IMR-90 (cell line): Measurements from ENCODE around the gene RIPK4.

Source experiments
- BHLHE40 ChIP-seq: fragments of 150-350 bp; IDR thresholded peaks from 2 replicates; pipeline ENCODE4 v1.6.1; 2016; ENCODE audit warnings: mild to moderate bottlenecking, low read depth, low read length
- FOS ChIP-seq: fragments of 150-350 bp; IDR thresholded peaks from 2 replicates; pipeline ENCODE4 v1.6.1; 2016; ENCODE audit warnings: low read depth, low read length
- MAFK ChIP-seq: IDR thresholded peaks from 2 replicates; pipeline ENCODE4 v1.6.1; 2012; ENCODE audit warnings: low read depth, low read length, improper control_type of control experiment
- MXI1 ChIP-seq: IDR thresholded peaks from 2 replicates; pipeline ENCODE4 v1.6.1; 2012; ENCODE audit warnings: low read depth, mild to moderate bottlenecking, low read length, moderate library complexity, borderline replicate concordance
- NFE2L2 ChIP-seq: fragments of 150-350 bp; IDR thresholded peaks from 2 replicates; pipeline ENCODE4 v1.6.1; 2016; ENCODE audit warnings: low read depth, mild to moderate bottlenecking, low read length
- POLR2A ChIP-seq: IDR thresholded peaks from 2 replicates; pipeline ENCODE4 v1.6.1; 2012; ENCODE audit warnings: mild to moderate bottlenecking, low read depth, low read length
- RAD21 ChIP-seq: IDR thresholded peaks from 2 replicates; pipeline ENCODE4 v1.6.1; 2012; ENCODE audit warnings: low read length, improper control_type of control experiment
- RFX5 ChIP-seq: IDR thresholded peaks from 2 replicates; pipeline ENCODE4 v1.8.0; 2012; ENCODE audit warnings: low read depth, mild to moderate bottlenecking, low read length, moderate library complexity
- TF ChIP-seq, protein P1 (sequence below): conservative IDR thresholded peaks from 2 replicates; pipeline ENCODE4 v1.5.1; 2012; ENCODE audit warnings: mild to moderate bottlenecking, low read depth, low read length, improper control_type of control experiment
- TF ChIP-seq, protein P2 (sequence below): fragments of 150-350 bp; IDR thresholded peaks from 2 replicates; pipeline ENCODE4 v1.6.1; 2016; ENCODE audit warnings: low read depth, mild to moderate bottlenecking, low read length, moderate library complexity, borderline replicate concordance

DNA sequence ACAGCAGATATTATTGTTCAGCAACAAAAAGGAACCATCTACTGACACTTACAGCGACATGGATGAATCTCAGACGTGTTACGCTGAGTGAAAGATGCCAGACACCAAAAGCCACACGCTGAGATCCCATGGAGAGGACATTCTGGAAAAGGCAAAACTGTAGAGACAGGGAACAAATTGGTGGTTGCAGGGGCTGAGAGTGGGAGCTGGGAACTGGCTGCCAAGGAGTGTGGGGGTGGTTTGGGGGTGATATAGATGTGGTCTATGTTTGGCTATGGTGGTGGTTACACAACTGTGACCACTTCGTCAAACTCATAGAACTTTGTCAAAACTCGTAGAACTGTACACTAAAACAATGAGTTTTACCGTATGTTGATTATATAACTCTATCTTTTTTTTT, 57.7 kb downstream of the RIPK4 start:
- TF ChIP-seq POLR2A (no peak), BHLHE40 (no peak), MXI1 (no peak), RFX5 (no peak), NFE2L2 (no peak), MAFK (no peak), RAD21 (no peak), FOS (no peak)
- TF ChIP-seq, protein P1, sequence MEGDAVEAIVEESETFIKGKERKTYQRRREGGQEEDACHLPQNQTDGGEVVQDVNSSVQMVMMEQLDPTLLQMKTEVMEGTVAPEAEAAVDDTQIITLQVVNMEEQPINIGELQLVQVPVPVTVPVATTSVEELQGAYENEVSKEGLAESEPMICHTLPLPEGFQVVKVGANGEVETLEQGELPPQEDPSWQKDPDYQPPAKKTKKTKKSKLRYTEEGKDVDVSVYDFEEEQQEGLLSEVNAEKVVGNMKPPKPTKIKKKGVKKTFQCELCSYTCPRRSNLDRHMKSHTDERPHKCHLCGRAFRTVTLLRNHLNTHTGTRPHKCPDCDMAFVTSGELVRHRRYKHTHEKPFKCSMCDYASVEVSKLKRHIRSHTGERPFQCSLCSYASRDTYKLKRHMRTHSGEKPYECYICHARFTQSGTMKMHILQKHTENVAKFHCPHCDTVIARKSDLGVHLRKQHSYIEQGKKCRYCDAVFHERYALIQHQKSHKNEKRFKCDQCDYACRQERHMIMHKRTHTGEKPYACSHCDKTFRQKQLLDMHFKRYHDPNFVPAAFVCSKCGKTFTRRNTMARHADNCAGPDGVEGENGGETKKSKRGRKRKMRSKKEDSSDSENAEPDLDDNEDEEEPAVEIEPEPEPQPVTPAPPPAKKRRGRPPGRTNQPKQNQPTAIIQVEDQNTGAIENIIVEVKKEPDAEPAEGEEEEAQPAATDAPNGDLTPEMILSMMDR: no peak
- TF ChIP-seq, protein P2, sequence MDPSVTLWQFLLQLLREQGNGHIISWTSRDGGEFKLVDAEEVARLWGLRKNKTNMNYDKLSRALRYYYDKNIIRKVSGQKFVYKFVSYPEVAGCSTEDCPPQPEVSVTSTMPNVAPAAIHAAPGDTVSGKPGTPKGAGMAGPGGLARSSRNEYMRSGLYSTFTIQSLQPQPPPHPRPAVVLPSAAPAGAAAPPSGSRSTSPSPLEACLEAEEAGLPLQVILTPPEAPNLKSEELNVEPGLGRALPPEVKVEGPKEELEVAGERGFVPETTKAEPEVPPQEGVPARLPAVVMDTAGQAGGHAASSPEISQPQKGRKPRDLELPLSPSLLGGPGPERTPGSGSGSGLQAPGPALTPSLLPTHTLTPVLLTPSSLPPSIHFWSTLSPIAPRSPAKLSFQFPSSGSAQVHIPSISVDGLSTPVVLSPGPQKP: no peak
